Measurements from ENCODE around the gene SLC1A7. TPM values are rescaled to one million over a fixed set of nuclear protein-coding genes. Genes with fewer than 3 reads are reported as not detected.

Gene SLC1A7
- not detected in 2 replicates for total RNA-seq

DNA sequence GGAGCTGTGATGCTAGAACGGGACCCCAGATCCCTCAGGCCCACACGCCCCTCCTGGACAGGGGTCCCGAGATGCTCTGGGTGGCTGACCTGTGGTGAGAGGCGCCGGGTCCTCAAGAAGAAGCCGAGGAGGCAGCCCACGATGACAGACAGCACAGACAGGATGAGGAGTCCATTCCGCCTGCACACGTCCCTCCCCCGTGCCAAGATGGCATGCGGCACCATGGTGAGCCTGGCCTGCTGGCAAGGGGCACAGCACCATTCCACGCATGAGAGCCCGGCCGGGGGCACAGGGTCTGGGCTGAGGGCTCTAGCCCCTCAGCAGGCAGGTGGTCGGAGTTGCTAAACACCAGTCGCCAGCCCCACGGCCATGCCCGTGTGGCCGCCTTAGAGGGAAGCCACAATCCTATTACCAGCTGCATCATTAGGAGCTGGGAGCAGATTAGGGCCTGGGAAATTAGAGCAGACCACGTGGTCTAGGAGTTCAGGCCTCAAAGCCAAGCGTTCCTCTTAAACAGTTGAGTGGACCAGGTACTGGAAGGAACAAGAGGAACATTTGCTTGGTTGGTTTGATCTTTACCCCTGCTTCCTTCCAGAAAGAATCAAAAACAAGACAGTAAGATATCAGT lies at the start of gene SLC1A7:
SLC1A7 (minus strand) TSS at position 413 of the 628 bp plus-strand sequence; CDS start at position 224, 189 bp downstream.

DNA sequence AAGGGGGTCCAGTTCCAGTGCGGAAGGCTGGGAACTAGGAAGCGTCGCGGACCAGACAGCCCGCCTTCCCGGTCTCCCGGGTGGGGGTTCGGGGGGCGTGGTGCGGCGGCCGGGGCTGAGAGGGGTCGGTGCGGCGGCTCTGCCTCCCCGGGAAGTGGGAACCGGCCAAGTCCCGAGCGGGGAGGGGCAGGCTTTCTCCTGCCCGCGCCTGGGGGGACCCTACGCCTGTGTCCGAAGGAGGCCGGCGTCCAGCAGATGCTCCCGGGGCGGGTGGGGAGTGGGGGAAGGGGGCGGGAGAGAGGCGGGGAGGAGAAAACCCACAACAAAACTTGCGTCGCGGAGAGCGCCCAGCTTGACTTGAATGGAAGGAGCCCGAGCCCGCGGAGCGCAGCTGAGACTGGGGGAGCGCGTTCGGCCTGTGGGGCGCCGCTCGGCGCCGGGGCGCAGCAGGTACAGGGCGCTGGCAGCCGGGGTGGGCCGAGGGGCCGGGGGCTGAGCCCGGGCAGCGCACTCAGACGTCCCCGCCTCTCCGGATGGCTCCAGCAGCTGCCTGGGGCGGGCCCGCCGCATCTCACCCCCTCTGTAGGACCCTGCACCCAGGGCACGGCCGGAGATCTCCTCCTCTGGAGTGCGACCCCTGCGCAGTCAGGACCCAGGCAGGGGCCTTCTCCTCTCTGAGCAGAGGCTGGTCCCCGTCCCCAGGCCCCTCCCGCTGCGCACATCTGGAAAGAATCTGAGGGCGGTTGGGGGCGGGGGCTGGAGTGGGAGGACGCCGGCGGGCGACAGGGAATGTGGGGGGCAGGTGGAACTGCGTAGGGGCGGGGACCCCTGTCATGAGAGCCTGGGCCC lies 80.4 kb downstream of the SLC1A7 start, which contains the start of gene PODN:
PODN (plus strand) TSS at position 355 of the 849 bp plus-strand sequence. CDS start 7,643 bp downstream, outside the sequence.

Other genes with a start within 250 kb of the SLC1A7 start
- 13.8 and 21.5 TPM in 2 replicates for gene ECHDC2, start 220.9 kb downstream of the SLC1A7 start, total RNA-seq
- gene SCP2, start 215.4 kb downstream of the SLC1A7 start, total RNA-seq = 86.1 and 105 TPM in 2 replicates
- under 0.01 and 0.25 TPM in 2 replicates for gene PODN, start 80.4 kb downstream of the SLC1A7 start, total RNA-seq
- gene CPT2, start 54.2 kb upstream of the SLC1A7 start, total RNA-seq = 8.3 and 10.1 TPM in 2 replicates
- gene CZIB, start 78.0 kb upstream of the SLC1A7 start, total RNA-seq = 34.8 and 53.4 TPM in 2 replicates
- gene MAGOH, start 95.9 kb upstream of the SLC1A7 start, total RNA-seq = 37.2 and 64.3 TPM in 2 replicates
- gene LRP8, start 185.4 kb upstream of the SLC1A7 start, total RNA-seq = 14.6 and 24.2 TPM in 2 replicates

Data from bladder microvascular endothelial cell (primary cell).